HEK293 (cell line): ENCODE data around the gene LRP1B.

Experiments
- CTCF ChIA-PET: fragments of 350-600 bp; formaldehyde crosslinking; extraction: SDS; loops from one replicate; lab custom pipeline; 2021; ENCODE audit warnings: antibody characterized with exemption; lab: Yijun Ruan, JAX
- POLR2A ChIA-PET: fragments of 300-600 bp; formaldehyde crosslinking; extraction: SDS; loops from one replicate; lab custom pipeline; 2020; ENCODE audit warnings: antibody characterized with exemption, inconsistent platforms; lab: Yijun Ruan, JAX
- H3K27ac ChIP-seq: fragments of 200-500 bp; sonication (Bioruptor generic); 2 replicates; pipeline ENCODE4 v1.5.1; 2014; ENCODE audit warnings: low read depth, low read length, control low read depth, inconsistent platforms; ENCODE audit errors: extremely low read depth
- H3K36me3 ChIP-seq, 2 experiments: fragments of 200-500 bp in 1 of 2; sonication (Bioruptor generic) in 1 of 2; 1 replicate in 1 of 2; 2 replicates in 1 of 2; pipeline ENCODE4 v1.5.1; 2014 to 2017; ENCODE audit warnings: inconsistent platforms in 2 of 2, low read length in 2 of 2; ENCODE audit not compliant: control insufficient read depth in 2 of 2, insufficient read depth in 1 of 2
- H3K4me1 ChIP-seq: fragments of 200-500 bp; sonication (Bioruptor generic); 2 replicates; pipeline ENCODE4 v1.5.1; 2014; ENCODE audit warnings: mild to moderate bottlenecking, low read length, inconsistent platforms; ENCODE audit not compliant: control insufficient read depth, insufficient read depth
- H3K4me3 ChIP-seq: 2 replicates; pipeline ENCODE4 v1.5.1; 2011; ENCODE audit warnings: low read depth, mild to moderate bottlenecking, control low read depth, low read length, moderate library complexity
- H3K9me3 ChIP-seq: fragments of 200-500 bp; sonication (Bioruptor generic); 2 replicates; pipeline ENCODE4 v1.5.1; 2014; ENCODE audit warnings: low read depth, low read length, inconsistent platforms; ENCODE audit not compliant: control insufficient read depth, insufficient read depth
- BCL6B ChIP-seq: fragments of 450-650 bp; formaldehyde crosslinking; IDR thresholded peaks from 2 replicates; pipeline ENCODE4 v1.5.1; 2017; ENCODE audit warnings: missing biosample characterization, missing genetic modification characterization
- EGR2 ChIP-seq: fragments of 450-650 bp; formaldehyde crosslinking; IDR thresholded peaks from 2 replicates; pipeline ENCODE4 v1.5.1; 2016; ENCODE audit warnings: low read depth, missing biosample characterization, missing genetic modification characterization
- KLF16 ChIP-seq: fragments of 450-650 bp; formaldehyde crosslinking; IDR thresholded peaks from 2 replicates; pipeline ENCODE4 v1.5.1; 2017; ENCODE audit warnings: missing biosample characterization, missing genetic modification characterization
- MYNN ChIP-seq: fragments of 450-650 bp; formaldehyde crosslinking; IDR thresholded peaks from 2 replicates; pipeline ENCODE4 v1.5.1; 2016; ENCODE audit warnings: missing biosample characterization, missing genetic modification characterization, borderline replicate concordance
- PATZ1 ChIP-seq: fragments of 450-650 bp; formaldehyde crosslinking; IDR thresholded peaks from 2 replicates; pipeline ENCODE4 v1.5.1; 2016; ENCODE audit warnings: missing biosample characterization, missing genetic modification characterization
- PRDM2 ChIP-seq: fragments of 450-650 bp; formaldehyde crosslinking; IDR thresholded peaks from 2 replicates; pipeline ENCODE4 v1.5.1; 2016; ENCODE audit warnings: missing biosample characterization, missing genetic modification characterization, borderline replicate concordance
- SCRT1 ChIP-seq: fragments of 450-650 bp; formaldehyde crosslinking; IDR thresholded peaks from 2 replicates; pipeline ENCODE4 v1.5.1; 2016; ENCODE audit warnings: missing biosample characterization, missing genetic modification characterization, borderline replicate concordance
- SETDB1 ChIP-seq: IDR thresholded peaks from one replicate; pipeline ENCODE4 v1.6.1; 2017; ENCODE audit warnings: mild to moderate bottlenecking, low read length, moderate library complexity, mixed read lengths; ENCODE audit not compliant: insufficient read length
- WT1 ChIP-seq: fragments of 450-650 bp; formaldehyde crosslinking; IDR thresholded peaks from 2 replicates; pipeline ENCODE4 v1.5.1; 2016; ENCODE audit warnings: missing biosample characterization, missing genetic modification characterization
- ZEB2 ChIP-seq: fragments of 450-650 bp; formaldehyde crosslinking; IDR thresholded peaks from 2 replicates; pipeline ENCODE4 v1.5.1; 2016; ENCODE audit warnings: missing biosample characterization, missing genetic modification characterization
- ZNF132 ChIP-seq: fragments of 450-650 bp; formaldehyde crosslinking; IDR thresholded peaks from 2 replicates; pipeline ENCODE4 v1.5.1; 2017; ENCODE audit warnings: missing biosample characterization, missing genetic modification characterization, borderline replicate concordance
- ZNF302 ChIP-seq: fragments of 450-650 bp; formaldehyde crosslinking; IDR thresholded peaks from 2 replicates; pipeline ENCODE4 v1.5.1; 2016; ENCODE audit warnings: missing biosample characterization, missing genetic modification characterization, low read depth
- ZNF449 ChIP-seq: fragments of 450-650 bp; formaldehyde crosslinking; IDR thresholded peaks from 2 replicates; pipeline ENCODE4 v1.5.1; 2017; ENCODE audit warnings: missing biosample characterization, mild to moderate bottlenecking, missing genetic modification characterization, moderate library complexity
- ZNF530 ChIP-seq: fragments of 450-650 bp; formaldehyde crosslinking; IDR thresholded peaks from 2 replicates; pipeline ENCODE4 v1.5.1; 2016; ENCODE audit warnings: low read depth, missing biosample characterization, missing genetic modification characterization
- ZNF580 ChIP-seq: fragments of 450-650 bp; formaldehyde crosslinking; IDR thresholded peaks from 2 replicates; pipeline ENCODE4 v1.5.1; 2016; ENCODE audit warnings: missing biosample characterization, missing genetic modification characterization
- ZNF692 ChIP-seq: fragments of 450-650 bp; formaldehyde crosslinking; IDR thresholded peaks from 2 replicates; pipeline ENCODE4 v1.5.1; 2016; ENCODE audit warnings: missing biosample characterization, missing genetic modification characterization
- ZNF791 ChIP-seq: fragments of 450-650 bp; formaldehyde crosslinking; IDR thresholded peaks from 2 replicates; pipeline ENCODE4 v1.5.1; 2016; ENCODE audit warnings: missing biosample characterization, missing genetic modification characterization
- ZSCAN18 ChIP-seq: fragments of 450-650 bp; formaldehyde crosslinking; IDR thresholded peaks from 2 replicates; pipeline ENCODE4 v1.5.1; 2016; ENCODE audit warnings: missing biosample characterization, missing genetic modification characterization
- ZSCAN30 ChIP-seq: fragments of 450-650 bp; IDR thresholded peaks from 2 replicates; pipeline ENCODE4 v1.5.1; 2018; ENCODE audit warnings: missing biosample characterization, mild to moderate bottlenecking, missing genetic modification characterization, moderate library complexity

Gene LRP1B

GRCh38 chr2:141863964-141864363 lies 266.9 kb downstream of the LRP1B start (continued):
- TF ChIP-seq ZNF580 (tag by site-specific recombination), result no peak
- TF ChIP-seq ZNF132 (tag by site-specific recombination), result no peak
- TF ChIP-seq ZNF530 (tag by site-specific recombination), result no peak

GRCh38 chr2:141856215-141856919 lies 274.4 kb downstream of the LRP1B start:
- no peaks in the 10 kb centered on the region for H3K9me3 ChIP-seq
- CTCF ChIA-PET, result interaction anchor here (0.8 kb wide), 1 partner anchor 287 kb away, joined by 3 read pairs; no protein-coding TSS in a partner anchor
- H3K4me1 ChIP-seq, result no peaks in the 10 kb centered on the region
- H3K4me3 ChIP-seq, result no peak overlapping the region
- no peaks in the 10 kb centered on the region for H3K36me3 ChIP-seq
- H3K27ac ChIP-seq, result no peak overlapping the region
- POLR2A ChIA-PET, result no interaction called here
- no peak for TF ChIP-seq ZNF449
- no peak for TF ChIP-seq ZSCAN18 (tag by site-specific recombination)
- TF ChIP-seq SETDB1, result no peak
- TF ChIP-seq SCRT1, result no peak
- TF ChIP-seq PRDM2 (tag by site-specific recombination), result no peak
- no peak for TF ChIP-seq MYNN (tag by site-specific recombination)
- TF ChIP-seq ZEB2 (tag by site-specific recombination), result no peak
- TF ChIP-seq ZNF791, result no peak
- no peak for TF ChIP-seq ZNF692 (tag by site-specific recombination)
- TF ChIP-seq WT1 (tag by site-specific recombination), result no peak
- no peak for TF ChIP-seq KLF16 (tag by site-specific recombination)
- TF ChIP-seq ZNF302 (tag by site-specific recombination), result no peak
- no peak for TF ChIP-seq ZSCAN30
- TF ChIP-seq EGR2 (tag by site-specific recombination), result no peak
- no peak for TF ChIP-seq PATZ1 (tag by site-specific recombination)
- no peak for TF ChIP-seq BCL6B
- no peak for TF ChIP-seq ZNF530 (tag by site-specific recombination)
